H1 (cell line): ENCODE measurements around the gene CCDC40. TPM values are rescaled to one million over a fixed set of nuclear protein-coding genes. Genes with fewer than 3 reads are reported as not detected.

ENCODE experiments used
- BACH1 ChIP-seq: IDR thresholded peaks from 2 replicates; pipeline ENCODE4 v1.6.1; 2012; ENCODE audit warnings: low read length, improper control_type of control experiment
- CBX5 ChIP-seq: fragments of 300-800, 300-1000 bp; sonication (generic); IDR thresholded peaks from 2 replicates; pipeline ENCODE4 v1.7.1; 2016; ENCODE audit warnings: antibody characterized with exemption, low read length, low read depth
- PHF8 ChIP-seq: fragments of 200-600 bp; sonication (generic); conservative IDR thresholded peaks from 2 replicates; pipeline ENCODE4 v1.7.1; 2012; ENCODE audit warnings: low read depth, mild to moderate bottlenecking, inconsistent platforms, low read length, moderate library complexity
- USF2 ChIP-seq: IDR thresholded peaks from 2 replicates; pipeline ENCODE4 v1.6.1; 2011; ENCODE audit warnings: low read length, improper control_type of control experiment
- polyA plus RNA-seq, 7 experiments: library from polyadenylated mRNA; depleted of rRNA in 3 of 7; stranded (reverse) in 5 of 7; unstranded in 2 of 7; fragments of >200 nt in 5 of 7; fragments of 200-250 nt in 2 of 7; gene quantifications; 1 replicate in 5 of 7; 2 replicates in 1 of 7; 4 replicates in 1 of 7; pipeline versions ENCODE4 v1.2.1 to v1.2.3, GENCODE V29; 2011 to 2013; ENCODE audit warnings: missing spikeins in 2 of 7, mixed read lengths in 2 of 7
- total RNA-seq: library from RNA; stranded (reverse); fragmentation: NEBNext Ultra II Directional; extraction: Animal tissue kit (Norgen Biotek cat#: 25700); gene quantifications from 2 replicates; pipeline ENCODE4 v1.2.1, GENCODE V29; 2021

CCDC40 gene
- total and polyA plus RNA-seq, 2 of the 8 experiments (the other 6 are each of a cell fraction or from before 2014, with no cell fraction given) = 4.1 to 11.5 TPM

DNA sequence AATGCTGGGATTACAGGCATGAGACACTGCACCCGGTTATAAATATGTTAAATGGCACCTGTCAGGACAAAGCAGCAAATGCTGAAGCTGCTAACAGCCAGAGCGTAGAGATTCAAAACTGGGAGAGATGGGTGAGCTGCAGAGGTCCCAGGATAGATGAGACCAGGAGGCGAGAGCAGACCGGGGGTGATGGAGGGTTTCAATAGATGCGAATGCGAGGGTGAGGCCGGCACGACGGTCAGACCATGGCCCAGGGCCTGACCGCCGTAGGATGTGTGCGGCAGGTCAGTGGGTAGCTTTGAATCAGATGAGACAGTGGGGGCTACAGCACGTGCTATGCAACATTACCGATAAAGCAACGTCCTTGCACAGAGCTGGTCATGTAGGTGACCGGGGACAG lies 14.3 kb downstream of the CCDC40 start (continued):
- TF ChIP-seq USF2 = no peak
- TF ChIP-seq PHF8 = no peak
- TF ChIP-seq BACH1 = no peak
- no peak for TF ChIP-seq CBX5
